Dermis blood vessel endothelial cell (primary cell): ENCODE data around the gene PKN3. TPM values are rescaled to one million over a fixed set of nuclear protein-coding genes. Genes with fewer than 3 reads are reported as not detected.
"Not testable (repeated sequence)": the region's sequence is repeated elsewhere in the genome, so short reads cannot be mapped to it uniquely, and the experiment has no call there.

Experiments
- DNase-seq: peaks from one replicate; pipeline ENCODE4 v3.0.0; 2010
- total RNA-seq: library from RNA; depleted of rRNA; stranded (reverse); fragments of >200 nt; gene quantifications from 2 replicates; pipeline ENCODE4 v1.2.3, GENCODE V29; 2014

PKN3 gene
- total RNA-seq, 1 donor from 2014 or later, result 12.9 TPM

DNA sequence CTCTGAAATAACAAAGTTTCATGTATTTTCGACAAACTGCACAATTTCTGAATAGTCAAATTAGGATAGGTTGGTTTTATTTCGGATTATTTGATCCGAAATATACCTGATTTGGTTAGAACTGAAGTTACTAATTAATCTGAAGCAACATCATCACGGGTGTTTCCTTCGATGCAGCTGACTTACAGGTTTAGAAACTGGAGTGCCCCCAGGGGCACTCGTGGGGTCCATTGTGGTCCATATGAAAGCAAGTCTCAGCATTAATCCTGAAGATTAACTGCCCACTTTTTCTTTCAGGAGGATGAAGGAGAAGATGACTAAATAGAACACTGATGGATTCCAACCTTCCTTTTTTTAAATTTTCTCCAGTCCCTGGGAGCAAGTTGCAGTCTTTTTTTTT lies 8.0 kb upstream of the PKN3 start:
- DNase-seq, result no peak

DNA sequence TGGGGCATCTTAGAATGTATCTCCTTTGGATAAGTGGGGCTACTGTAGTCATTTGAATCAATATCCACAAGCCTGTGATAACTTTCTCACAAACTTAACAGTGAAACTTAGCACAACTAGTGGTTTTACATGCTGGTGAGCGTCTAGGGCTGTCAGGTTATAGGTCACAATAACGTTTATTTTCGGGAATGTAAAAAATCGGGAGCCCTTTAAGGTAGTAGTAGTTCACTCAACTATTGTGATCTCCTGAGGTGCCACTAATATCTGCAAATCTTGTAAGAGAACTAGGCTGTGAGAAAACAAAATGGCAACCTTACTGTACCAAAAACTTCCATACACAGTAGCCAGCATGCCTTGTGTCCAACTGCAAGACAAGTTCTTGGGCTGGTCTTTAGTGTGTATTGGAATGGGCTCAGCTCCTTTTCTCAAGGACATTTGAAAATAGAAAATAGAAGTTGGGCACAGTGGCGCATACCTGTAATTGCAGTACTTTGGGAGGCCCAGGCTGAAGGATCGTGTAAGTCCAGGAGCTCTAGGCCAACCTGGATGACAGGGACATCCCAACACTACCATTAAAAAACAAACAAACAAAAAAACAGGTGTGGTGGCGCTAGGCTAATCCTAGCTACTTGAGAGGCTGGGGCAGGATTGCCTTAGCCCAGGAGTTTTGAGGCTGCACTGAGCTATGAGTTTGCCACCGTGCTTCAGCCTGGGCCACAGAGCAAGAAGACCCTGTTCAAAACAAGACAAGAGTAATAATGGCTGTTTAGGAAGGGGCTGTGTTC lies 5.2 kb upstream of the PKN3 start:
- no peak for DNase-seq

DNA sequence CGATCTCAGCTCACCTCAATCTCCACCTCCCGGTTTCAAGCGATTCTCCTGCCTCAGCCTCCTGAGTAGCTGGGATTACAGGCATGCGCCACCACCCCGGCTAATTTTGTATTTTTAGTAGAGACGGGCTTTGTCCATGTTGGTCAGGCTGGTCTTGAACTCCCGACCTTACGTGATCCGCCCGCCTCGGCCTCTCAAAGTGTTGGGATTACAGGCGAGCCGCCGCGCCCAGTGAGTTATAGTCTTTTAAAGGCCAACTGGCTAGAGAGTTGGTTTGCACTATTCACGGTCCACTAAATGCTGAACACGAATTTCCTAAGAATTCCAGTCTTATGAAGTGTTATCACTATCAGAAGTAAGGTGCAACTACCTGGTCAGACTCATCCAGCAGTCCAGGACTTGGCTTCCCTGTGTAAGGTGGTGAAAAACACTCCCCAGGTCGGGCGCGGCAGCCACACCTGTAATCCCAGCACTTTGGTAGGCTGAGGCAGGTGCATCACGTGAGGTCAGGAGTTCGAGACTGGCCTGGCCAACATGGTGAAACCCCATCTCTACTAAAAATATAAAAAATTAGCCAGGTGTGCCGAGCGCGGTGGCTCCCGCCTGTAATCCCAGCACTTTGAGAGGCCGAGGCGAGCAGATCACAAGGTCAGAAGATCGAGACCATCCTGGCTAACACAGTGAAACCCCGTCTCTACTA lies 3.1 kb upstream of the PKN3 start:
- not testable (repeated sequence) for DNase-seq

DNA sequence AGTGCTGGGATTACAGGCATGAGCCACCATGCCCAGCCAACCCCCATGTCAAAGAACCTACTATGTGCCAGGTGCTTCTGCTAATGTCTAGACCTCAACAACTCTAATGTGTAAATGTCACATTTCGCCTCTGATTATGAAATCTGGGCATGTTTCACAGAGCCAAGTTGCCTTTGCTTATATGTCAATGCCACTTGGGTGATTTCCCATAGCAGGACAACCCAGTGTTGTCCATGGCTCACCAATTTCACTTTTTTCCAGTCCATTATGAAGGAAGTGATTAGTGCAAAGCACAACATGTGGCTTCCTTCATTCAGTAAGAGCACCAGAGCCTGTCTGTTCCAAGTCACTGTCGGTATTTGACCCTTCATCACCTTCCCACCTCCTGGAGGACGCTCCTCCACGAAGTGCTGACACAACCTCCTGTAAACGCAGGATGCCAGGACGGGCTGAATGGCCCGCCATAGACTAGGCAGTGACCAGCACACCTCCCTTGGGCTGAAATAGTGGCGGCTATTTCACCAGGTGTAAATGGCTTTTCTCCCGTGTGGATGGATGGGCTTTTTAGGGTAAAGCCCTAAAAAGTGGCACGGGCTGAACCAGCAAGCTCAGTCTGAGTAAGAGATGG lies 962 bp upstream of the PKN3 start:
- peak; percentile 45 for DNase-seq

DNA sequence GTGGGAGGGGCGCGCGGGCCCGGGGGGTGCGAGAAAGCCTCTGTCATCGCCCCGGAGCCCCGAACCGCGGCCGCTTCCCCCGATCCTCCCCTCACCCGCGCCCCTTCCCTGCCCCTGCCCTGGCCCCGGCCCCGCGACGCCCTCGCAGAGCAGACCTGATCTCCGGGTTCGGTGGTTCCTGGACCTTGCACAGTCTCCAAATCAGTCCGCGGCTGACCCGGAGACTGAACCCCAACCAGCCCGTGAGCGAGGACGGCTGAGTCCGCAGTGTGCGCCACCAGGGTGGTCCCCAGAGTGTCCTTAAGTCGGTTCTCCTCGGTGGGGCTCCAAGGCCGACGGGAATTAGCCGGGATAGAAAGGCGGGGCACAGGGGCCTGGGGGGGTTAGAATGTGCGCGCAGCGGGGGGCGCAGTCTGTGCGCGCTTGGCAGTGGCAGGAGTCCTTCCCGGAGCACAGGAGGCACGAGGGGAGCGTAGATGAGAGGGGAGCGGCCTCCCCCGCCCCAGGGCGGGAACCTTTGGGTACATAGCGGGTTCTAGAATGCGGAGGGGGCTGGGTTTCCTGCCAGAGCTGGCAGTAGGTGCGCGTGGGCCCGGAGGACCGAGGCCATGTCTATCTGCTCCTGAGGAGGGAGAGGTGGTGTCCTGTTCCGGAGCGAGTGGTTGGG lies 779 bp downstream of the PKN3 start:
- DNase-seq, result peak; percentile 42

DNA sequence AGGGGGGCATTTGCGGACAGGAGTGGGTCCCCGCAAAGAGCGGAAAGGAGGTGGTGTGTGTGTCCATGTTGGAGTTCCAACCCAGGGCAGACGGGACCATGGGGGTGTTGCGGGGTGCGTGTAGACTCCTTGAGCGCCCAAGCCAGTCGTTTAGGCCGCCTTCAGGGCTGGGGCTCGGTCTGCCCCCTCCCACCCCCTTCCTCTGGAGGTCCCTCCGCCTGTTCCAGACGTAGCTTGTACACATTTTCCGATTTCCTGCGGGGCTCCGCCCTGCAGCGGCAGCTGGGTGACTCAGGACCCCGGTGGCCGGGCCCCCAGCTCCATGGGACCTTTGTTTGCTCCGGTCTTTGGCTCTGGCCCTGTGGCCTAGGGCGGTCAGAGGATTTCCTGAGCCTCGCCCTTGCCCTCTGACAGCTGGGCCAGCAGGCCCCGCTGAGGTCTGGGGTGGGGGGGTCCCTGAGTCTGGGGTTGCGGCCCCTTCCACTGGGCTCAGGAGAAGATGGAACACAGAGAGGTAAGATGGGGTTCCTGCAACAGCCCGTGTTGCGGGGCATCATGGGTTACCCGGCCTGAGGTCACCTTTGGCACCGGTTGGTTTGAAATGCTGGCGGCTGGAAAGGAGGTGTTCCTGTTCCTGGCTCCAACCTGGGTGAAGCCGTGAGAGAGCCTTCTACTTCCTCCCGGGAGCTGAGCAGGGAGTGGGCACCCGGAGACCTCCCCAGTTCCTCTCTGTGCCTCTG lies 1.5 kb downstream of the PKN3 start:
- DNase-seq, result peak; percentile 65

DNA sequence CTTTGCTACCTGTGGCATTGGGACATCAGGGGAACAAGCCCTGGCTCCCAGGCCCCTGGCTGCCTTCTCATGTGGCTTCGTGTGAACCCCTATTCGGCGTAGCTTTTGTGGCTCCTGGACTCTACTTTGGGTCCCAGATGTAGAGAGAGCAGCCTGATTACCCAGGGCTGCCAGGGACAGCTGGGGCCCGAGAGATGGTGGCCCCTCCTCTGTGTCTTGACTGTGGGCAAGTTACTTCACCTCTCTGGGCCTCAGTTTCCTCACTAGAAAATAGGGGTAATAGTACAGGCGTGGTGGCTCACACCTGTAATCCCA lies 2.0 kb downstream of the PKN3 start:
- no peak for DNase-seq

DNA sequence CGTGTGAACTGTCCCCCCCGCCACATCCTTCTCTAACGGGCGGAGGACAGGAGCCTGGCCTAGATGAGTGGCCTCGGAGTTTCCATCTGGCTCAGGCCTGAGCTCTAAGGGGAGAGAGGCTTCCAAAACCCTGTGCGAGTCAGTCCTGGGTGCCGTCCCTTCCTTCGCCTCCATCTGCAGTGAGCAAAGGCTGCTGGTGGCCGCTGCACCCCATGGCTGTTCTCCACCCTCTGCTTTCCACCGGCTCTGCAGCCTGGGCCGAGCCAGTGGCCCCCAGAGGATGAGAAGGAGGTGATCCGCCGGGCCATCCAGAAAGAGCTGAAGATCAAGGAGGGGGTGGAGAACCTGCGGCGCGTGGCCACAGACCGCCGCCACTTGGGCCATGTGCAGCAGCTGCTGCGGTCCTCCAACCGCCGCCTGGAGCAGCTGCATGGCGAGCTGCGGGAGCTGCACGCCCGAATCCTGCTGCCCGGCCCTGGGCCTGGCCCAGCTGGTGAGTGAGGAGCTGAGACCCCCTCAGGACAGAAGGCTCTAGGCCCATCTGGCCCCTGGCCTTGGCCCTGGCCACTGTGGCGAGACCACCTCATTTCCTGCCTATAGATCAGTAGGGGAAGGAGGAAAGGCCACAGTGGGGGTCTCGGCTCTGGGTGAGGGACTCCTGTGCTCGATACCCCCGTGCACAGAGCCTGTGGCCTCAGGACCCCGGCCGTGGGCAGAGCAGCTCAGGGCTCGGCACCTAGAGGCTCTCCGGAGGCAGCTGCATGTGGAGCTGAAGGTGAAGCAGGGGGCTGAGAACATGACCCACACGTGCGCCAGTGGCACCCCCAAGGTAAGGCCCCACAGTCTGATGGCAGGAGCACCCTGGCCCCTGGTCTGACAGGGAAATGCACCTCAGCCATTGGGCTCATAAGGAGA lies 3.0 kb downstream of the PKN3 start:
- no peak for DNase-seq

DNA sequence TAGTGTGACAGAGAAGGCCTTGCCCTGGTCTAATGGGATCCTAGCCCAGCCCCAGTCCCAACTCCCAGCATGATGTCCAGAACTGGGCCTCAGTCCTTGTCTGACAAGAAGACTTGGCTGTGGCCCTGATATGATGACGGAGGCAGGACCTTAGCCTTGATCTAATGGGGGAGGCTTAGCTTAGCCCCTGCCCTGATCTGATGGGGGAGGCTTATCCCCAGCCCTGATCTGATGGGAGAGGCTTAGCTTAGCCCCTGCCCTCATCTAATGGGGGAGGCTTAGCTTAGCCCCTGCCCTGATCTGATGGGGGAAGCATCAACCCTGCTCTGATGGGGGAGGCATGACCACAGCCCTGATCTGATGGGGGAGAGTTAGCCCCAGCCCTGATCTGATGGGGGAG lies 3.7 kb downstream of the PKN3 start:
- DNase-seq, result no peak

DNA sequence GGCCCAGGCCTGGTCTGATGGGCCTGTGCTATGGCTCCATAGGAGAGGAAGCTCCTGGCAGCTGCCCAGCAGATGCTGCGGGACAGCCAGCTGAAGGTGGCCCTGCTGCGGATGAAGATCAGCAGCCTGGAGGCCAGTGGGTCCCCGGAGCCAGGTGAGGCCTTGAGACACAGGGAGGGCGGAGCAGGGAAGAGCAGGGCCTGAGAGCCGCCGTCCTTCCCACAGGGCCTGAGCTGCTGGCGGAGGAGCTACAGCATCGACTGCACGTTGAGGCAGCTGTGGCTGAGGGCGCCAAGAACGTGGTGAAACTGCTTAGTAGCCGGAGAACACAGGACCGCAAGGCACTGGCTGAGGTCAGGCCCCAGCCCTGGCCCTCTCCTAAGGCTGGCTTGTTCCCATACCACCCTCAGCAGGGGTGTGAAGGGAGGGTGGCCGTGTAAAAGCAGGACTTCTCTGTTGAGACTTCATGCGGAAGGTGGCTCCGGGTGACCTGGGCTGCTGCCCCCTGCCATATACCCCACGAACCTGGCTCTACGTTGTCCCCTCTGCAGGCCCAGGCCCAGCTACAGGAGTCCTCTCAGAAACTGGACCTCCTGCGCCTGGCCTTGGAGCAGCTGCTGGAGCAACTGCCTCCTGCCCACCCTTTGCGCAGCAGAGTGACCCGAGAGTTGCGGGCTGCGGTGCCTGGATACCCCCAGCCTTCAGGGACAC lies 4.5 kb downstream of the PKN3 start:
- no peak for DNase-seq

DNA sequence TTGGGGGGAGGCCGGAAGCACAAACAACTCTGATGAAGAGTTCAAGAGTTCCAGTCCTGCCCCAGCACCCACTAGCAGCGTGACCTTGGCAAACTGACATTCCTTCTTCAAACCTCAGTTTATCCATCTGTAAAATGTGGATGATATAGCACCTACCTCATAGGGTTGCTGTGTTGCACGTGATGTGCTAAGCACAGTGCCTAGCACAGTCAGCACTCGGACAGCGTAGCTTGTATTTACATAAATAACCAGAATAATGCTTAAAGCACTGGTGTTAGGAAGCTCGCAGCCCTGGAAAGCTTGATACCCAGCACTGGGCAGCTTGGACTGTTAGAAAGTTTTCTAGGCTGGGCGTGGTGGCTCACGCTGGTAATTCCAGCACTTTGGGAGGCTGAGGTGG lies 5.1 kb downstream of the PKN3 start:
- DNase-seq, result no peak

DNA sequence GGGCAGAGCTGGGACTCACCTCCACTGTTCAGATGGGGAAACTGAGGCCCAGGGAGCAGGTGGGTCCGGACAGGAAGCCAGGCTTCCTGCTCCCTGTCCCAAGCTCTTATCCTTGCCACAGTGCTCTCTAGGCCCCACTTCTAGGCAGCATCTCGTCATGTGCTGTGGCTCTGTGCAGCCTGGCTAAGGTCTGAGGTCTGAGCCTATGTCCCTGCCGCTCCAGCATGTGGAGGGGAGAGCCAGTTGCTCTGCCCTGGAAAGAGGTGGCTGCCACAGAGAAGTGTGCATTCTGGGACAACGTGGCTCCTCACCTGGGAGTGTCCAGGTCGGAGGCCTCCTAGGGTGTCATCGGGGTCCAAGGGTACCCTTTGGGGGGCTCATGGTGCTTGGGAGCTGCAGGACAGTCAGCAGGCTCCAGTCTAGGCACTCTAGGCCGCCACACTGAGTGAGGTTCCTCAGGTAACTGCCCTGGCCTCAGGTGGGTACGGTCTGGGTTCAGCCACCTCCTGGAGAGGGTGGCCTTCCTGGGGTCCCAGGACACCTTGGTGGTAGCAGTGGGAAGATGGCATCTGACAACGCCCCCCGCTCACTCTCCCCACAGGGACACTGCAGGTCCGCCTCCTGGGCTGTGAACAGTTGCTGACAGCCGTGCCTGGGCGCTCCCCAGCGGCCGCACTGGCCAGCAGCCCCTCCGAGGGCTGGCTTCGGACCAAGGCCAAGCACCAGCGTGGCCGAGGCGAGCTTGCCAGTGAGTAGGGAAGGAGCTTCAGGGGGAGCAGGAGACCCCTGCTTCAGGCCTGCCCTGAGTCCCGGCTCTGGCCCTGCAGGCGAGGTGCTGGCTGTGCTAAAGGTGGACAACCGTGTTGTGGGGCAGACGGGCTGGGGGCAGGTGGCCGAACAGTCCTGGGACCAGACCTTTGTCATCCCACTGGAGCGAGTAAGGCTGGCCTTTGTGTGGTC lies 10.4 kb downstream of the PKN3 start:
- DNase-seq, result no peak

DNA sequence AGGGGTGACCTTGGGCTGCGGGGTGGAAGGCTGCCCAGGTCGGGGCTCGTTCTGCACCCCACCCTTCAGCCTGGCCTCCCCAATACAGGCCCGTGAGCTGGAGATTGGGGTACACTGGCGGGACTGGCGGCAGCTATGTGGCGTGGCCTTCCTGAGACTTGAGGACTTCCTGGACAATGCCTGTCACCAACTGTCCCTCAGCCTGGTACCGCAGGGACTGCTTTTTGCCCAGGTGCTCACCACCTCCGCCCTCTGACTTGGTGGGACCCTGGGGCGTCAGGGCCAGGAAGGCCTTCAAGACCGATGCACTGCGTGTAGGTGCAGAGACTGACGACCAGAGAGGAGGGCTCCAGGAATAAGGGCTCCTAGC lies 11.1 kb downstream of the PKN3 start:
- DNase-seq, result no peak

DNA sequence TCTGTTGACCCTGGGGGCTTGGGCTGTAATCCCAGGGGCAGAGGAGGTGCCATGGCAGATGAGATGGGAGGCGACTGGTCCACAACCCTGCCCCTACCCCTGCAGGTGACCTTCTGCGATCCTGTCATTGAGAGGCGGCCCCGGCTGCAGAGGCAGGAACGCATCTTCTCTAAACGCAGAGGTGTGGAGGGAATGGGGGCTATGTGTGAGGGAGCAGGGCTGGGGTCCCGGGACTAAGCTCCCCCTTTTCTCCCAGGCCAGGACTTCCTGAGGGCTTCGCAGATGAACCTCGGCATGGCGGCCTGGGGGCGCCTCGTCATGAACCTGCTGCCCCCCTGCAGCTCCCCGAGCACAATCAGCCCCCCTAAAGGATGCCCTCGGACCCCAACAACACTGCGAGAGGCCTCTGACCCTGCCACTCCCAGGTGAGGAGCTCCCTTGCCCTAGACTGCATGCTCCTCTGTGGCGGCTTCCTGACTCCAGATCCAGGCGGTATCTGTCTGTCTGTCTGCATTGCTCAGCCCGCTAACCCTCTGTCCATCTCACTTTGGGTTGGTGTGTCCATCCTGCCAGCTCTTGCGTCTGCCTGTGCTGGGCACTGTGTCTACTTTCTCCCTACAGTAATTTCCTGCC lies 11.8 kb downstream of the PKN3 start:
- no peak for DNase-seq

DNA sequence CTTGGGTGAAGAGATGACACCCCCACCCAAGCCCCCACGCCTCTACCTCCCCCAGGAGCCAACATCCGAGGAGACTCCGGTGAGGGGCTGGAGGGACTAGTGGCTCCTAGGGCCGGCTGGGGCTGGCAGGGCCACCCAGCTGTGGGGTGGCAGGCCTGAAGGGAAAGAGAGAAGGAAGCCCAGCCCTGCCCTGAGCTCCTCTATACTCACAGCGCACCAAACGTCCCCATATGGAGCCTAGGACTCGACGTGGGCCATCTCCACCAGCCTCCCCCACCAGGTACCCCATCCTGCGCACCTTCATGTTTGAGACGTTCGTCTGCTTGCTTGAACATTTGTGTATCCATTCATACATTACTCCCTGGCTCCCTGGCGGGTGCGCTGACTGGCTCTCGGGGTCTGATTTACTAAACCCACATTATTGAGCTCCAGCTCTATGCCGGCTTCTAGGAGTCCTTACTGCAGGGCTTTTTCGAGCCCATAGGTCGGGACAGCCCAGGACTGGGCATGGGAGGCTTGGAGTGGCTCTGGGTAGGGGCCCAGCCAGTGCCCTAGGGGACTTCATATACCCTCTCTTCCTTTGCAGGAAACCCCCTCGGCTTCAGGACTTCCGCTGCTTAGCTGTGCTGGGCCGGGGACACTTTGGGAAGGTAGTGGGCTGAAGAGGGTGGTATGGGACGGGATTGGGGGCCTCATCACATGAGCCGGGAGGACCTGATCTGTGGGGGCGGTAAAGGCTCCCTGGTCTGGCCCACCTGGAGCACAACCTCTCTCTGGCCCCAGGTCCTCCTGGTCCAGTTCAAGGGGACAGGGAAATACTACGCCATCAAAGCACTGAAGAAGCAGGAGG lies 12.5 kb downstream of the PKN3 start:
- no peak for DNase-seq

DNA sequence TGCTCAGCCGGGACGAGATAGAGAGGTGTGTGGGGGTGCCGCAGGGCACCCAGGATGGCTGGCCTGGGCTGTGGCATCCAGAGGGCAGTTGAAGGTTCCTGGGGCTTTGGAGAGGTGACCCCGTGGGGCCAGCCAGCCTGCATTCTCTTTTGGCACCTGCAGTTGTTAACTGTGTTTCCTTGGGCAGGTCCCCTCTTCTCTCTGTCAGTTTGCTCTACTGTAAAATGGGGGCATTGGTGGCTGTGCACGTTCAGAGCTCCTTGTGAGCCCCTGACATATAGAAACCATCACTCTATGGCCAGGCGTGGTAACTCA lies 13.1 kb downstream of the PKN3 start:
- DNase-seq, result no peak

DNA sequence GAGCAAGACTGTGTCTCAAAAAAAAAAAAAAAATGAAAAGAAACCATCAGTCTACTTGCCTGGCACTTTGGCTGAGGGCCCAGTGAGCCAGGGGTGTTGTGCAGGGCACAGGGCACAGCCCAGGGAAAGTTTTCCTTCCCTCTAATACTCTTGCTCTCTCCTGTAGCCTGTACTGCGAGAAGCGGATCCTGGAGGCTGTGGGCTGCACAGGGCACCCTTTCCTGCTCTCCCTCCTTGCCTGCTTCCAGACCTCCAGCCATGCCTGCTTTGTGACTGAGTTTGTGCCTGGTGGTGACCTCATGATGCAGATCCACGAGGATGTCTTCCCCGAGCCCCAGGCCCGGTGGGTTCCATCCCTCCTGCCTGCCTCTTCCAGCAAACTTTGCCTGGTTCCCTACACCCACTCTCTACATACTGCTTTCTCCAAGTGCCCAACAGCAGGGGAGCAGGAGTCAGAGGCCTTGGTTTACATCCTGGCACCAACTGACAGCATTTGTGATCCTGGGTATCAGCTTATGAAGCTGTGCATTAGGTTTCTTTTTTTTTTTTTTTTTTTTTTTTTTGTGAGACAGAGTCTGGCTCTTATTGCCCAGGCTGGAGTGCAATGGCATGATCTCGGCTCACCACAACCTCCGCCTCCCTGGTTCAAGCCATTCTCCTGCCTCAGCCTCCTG lies 14.4 kb downstream of the PKN3 start:
- DNase-seq, result no peak

DNA sequence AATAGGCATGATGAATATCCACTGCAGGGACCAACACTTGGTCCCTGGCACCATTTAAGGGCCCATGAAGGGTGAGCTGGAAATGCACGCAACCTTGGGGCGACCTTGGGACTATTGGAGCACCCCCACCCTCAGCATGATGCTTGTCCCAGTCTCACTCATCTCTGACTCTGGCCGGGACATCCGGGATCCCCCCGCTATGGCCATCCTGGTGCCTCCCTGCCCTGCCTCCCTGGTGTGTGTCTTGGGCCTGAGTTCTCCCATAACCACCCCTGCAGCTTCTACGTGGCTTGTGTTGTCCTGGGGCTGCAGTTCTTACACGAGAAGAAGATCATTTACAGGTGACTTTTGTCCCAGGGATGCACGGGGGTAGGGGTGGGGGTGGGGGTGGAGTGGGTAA lies 15.7 kb downstream of the PKN3 start:
- no peak for DNase-seq
